ENCODE measurements around the gene ELP1.

ELP1 gene

GRCh38 chr9:108876425-108876824 is 57.5 kb downstream of the ELP1 start:
- TF ChIP-seq REST (IDR thresholded peaks at IDR 0.05; ENCODE audit: low read depth), result no peak
- no peak for TF ChIP-seq EGR1 (IDR thresholded peaks at IDR 0.05)
- TF ChIP-seq RAD21 (IDR thresholded peaks at IDR 0.05; ENCODE audit: low read depth), result no peak
- no peak for TF ChIP-seq TAF1 (IDR thresholded peaks at IDR 0.05; ENCODE audit: low read depth)
- no peak for TF ChIP-seq EP300 (IDR thresholded peaks at IDR 0.05; ENCODE audit: borderline replicate concordance)
- no peak for TF ChIP-seq YY1 (IDR thresholded peaks at IDR 0.05; ENCODE audit: low read depth)
- no peak for TF ChIP-seq USF1 (IDR thresholded peaks at IDR 0.05)
- no peak for TF ChIP-seq NFIC (IDR thresholded peaks at IDR 0.05)
- TF ChIP-seq FOXM1 (IDR thresholded peaks at IDR 0.05; ENCODE audit: borderline replicate concordance, low read depth), result no peak
- TF ChIP-seq ZBTB7A (IDR thresholded peaks at IDR 0.05; ENCODE audit: low read depth), result no peak

- TF ChIP-seq RAD21 (IDR thresholded peaks at IDR 0.05; ENCODE audit: low read depth) (no peak), REST (IDR thresholded peaks at IDR 0.05; ENCODE audit: low read depth) (no peak), TAF1 (IDR thresholded peaks at IDR 0.05; ENCODE audit: low read depth) (no peak), TEAD4 (IDR thresholded peaks at IDR 0.05) (no peak), YY1 (IDR thresholded peaks at IDR 0.05; ENCODE audit: low read depth) (no peak), MAX (IDR thresholded peaks at IDR 0.05) (no peak), CEBPB (IDR thresholded peaks at IDR 0.05) (no peak), NFIC (IDR thresholded peaks at IDR 0.05) (no peak)
These were observed 59.7 kb downstream of the ELP1 start for GRCh38 chr9:108874058-108874788.

GRCh38 chr9:108869092-108869725 is 64.7 kb downstream of the ELP1 start:
- TF ChIP-seq MAX (IDR thresholded peaks at IDR 0.05) (0 out of 2 replicates have a peak, but pooled peaks have one; percentile 34), USF1 (IDR thresholded peaks at IDR 0.05) (peak; percentile 54), TCF12 (IDR thresholded peaks at IDR 0.05; ENCODE audit: low read depth) (no peak), TEAD4 (IDR thresholded peaks at IDR 0.05) (peak; percentile 16; the same call in 1 of the 2 replicates)

- TF ChIP-seq EGR1 (IDR thresholded peaks at IDR 0.05), result no peak
- no peak for TF ChIP-seq MAX (IDR thresholded peaks at IDR 0.05)
- TF ChIP-seq TCF12 (IDR thresholded peaks at IDR 0.05; ENCODE audit: low read depth), result no peak
- TF ChIP-seq RAD21 (IDR thresholded peaks at IDR 0.05; ENCODE audit: low read depth), result no peak
- no peak for TF ChIP-seq TAF1 (IDR thresholded peaks at IDR 0.05; ENCODE audit: low read depth)
- TF ChIP-seq REST (IDR thresholded peaks at IDR 0.05; ENCODE audit: low read depth), result no peak
- no peak for TF ChIP-seq CEBPB (IDR thresholded peaks at IDR 0.05)
- TF ChIP-seq EP300 (IDR thresholded peaks at IDR 0.05; ENCODE audit: borderline replicate concordance), result no peak
- no peak for TF ChIP-seq USF1 (IDR thresholded peaks at IDR 0.05)
- no peak for TF ChIP-seq ZBTB7A (IDR thresholded peaks at IDR 0.05; ENCODE audit: low read depth)
- TF ChIP-seq TEAD4 (IDR thresholded peaks at IDR 0.05), result no peak
- TF ChIP-seq YY1 (IDR thresholded peaks at IDR 0.05; ENCODE audit: low read depth), result no peak
- TF ChIP-seq NFIC (IDR thresholded peaks at IDR 0.05), result no peak
- no peak for TF ChIP-seq FOXM1 (IDR thresholded peaks at IDR 0.05; ENCODE audit: borderline replicate concordance, low read depth)
- no peak for TF ChIP-seq CREB1 (IDR thresholded peaks at IDR 0.05; ENCODE audit: low read depth)
These were observed 66.1 kb downstream of the ELP1 start for GRCh38 chr9:108867829-108868228.
